GM10248 (cell line): ENCODE measurements around the gene TPM1.

Experiments used
- CTCF ChIA-PET: fragments of 300-600 bp; sonication (Branson Sonifier 250); formaldehyde crosslinking; extraction: SDS; loops from one replicate; lab custom pipeline; 2021; ENCODE audit warnings: antibody characterized with exemption; lab: Yijun Ruan, JAX
- POLR2A ChIA-PET: fragments of 350-650 bp; sonication (Branson Sonifier 250); formaldehyde crosslinking; extraction: SDS; loops from one replicate; lab custom pipeline; 2020; ENCODE audit warnings: antibody characterized with exemption; lab: Yijun Ruan, JAX
- DNase-seq: peaks from one replicate; pipeline ENCODE4 v3.0.0; 2012; ENCODE audit errors: extremely low spot score
- TF ChIP-seq, protein P1 (sequence below): IDR thresholded peaks from 2 replicates; pipeline ENCODE4 v1.5.1; 2012; ENCODE audit warnings: mild to moderate bottlenecking, low read depth; ENCODE audit errors: extremely low read depth, missing control alignments, control extremely low read depth

TPM1 gene

DNA sequence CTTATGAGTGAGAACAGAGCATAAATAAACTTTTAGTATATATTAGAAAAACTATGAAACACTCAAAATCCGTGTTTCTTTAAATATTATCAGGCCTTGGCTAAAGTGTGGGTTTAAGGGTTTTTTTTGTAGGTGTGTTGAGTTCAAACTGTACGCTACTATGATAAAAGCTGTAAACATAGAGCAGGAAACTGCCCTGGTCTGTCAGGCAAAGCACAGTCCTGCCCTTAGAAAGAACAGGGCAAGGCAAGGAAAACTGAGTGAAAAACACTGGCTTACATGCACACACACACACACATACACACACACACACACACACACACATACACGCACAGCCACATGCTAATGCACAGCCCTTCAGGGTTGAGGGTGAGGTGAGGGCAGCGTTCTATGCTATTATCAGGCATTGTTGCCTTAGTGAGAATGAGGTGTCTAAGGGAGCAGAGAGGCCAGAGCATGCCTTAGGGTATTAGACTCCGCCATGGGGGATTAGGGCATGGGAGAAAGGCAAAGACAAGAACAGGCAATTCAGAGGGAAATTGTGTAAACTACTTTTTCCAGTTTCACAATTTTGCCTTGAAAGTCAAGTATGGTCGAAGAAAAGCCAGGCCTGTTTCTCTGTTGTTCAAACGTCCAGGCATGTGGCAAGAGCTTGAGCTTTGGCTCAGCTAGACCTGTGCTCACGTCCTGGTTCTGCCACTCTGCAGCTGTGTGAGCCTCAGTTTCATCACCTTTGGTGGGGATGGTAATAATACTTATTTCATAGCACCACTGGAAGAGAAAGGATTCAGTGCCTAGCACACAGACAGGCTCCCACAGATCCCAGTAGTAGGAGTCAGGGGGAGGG, 36.3 kb upstream of the TPM1 start:
- ChIA-PET CTCF (no interaction called here), POLR2A (no interaction called here)
- DNase-seq: no peak
- TF ChIP-seq, protein P1, sequence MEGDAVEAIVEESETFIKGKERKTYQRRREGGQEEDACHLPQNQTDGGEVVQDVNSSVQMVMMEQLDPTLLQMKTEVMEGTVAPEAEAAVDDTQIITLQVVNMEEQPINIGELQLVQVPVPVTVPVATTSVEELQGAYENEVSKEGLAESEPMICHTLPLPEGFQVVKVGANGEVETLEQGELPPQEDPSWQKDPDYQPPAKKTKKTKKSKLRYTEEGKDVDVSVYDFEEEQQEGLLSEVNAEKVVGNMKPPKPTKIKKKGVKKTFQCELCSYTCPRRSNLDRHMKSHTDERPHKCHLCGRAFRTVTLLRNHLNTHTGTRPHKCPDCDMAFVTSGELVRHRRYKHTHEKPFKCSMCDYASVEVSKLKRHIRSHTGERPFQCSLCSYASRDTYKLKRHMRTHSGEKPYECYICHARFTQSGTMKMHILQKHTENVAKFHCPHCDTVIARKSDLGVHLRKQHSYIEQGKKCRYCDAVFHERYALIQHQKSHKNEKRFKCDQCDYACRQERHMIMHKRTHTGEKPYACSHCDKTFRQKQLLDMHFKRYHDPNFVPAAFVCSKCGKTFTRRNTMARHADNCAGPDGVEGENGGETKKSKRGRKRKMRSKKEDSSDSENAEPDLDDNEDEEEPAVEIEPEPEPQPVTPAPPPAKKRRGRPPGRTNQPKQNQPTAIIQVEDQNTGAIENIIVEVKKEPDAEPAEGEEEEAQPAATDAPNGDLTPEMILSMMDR: no peak

DNA sequence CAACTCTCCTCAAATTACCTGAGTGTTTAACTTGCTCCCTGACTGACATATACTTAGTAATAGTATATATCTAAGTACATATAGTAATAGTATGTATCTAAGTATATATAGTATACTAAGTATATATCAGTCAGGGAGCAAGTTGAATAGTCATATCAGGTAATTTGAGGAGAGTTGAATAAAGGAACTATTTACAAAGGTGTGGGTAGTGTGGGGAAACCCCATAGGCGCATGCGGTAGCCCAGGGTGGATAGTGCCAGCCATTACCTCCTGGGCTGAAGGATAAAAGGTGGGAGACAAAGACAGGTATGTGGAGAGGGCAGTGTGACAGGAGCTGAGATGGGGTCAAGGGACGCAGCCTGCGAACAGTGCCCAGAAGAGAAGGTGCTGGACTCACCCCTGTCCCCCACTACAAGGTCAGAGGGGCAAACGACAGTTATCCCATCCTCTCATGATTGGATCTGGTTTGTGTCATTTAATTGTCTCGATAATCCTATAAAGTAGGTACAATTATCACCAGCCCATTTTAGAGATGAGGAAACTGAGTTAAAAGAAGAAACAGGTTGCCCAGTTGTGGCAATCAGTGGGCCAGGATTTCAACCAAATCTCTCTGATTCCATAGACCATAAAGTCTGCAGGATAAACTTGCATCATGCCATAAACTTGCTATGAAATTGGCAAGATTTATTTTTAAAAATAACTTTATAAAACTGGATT, 34.1 kb upstream of the TPM1 start:
- no peak for DNase-seq
- ChIA-PET POLR2A (no interaction called here), CTCF (interaction anchor here (0.9 kb wide), 1 partner anchor 39 kb away, joined by 3 read pairs; no protein-coding TSS in a partner anchor)
- TF ChIP-seq, protein P1: no peak

DNA sequence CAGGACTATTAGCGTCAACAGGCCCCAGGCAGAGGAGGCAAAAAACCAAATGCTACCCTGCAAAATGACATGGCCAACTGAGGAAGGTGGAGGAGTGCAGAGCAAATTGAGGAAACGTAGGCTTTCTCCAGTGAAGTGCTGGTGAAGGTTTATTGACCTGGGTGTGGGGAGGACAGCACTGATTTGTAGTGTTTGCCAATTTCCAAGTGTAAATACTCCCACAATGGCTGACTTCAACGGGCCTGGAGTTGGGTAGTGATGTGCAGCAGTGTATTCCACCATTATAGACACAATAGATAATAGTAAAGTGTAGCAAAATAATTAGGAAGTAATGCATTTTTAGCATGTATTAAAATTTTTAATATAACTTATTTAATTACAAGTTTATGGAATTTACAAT, 32.2 kb upstream of the TPM1 start:
- CTCF ChIA-PET: no interaction called here
- POLR2A ChIA-PET: no interaction called here
- DNase-seq: no peak
- TF ChIP-seq, protein P1: no peak

DNA sequence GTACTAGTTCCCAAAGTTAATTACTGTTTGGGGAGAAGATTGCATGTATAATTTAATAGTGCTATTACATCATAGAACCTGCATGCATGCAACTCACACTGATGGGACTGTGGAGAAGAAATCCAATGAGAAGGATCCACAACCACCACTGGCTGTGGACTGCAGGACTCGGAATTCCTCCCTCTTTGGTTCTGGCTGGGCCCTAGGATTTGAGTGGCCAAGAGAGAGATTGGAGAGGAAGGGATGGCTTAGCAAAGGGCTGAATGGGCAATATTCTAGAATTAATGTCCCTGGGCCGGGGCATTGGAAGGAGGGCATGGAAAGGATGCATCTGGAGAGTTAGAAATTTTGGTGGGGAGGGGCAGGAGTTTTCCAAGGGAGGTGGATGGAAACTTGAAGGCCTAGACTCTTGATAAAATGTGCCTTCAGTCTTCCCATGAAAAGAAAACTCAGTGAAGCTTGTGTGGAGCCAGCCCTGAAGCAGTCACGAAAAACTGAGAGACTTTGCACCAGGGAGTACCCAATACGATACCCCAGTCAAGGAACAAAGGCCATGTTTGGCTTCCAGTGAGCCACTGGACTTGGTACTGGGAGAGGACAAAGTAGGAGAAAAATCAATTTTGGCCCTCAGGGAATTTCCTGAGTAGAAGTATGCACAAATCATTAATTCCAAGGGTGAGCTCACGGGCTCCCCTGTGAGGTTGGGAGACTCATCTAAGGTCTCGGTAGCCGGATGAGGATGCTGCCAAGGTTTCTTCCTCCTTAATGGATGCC, 31.4 kb upstream of the TPM1 start:
- TF ChIP-seq, protein P1: no peak
- DNase-seq: no peak
- ChIA-PET POLR2A (no interaction called here), CTCF (no interaction called here)

- ChIA-PET POLR2A (no interaction called here), CTCF (no interaction called here)
- no peak for DNase-seq
- TF ChIP-seq, protein P1: no peak
Observed at GRCh38 chr15:63012444-63012843, 30.1 kb upstream of the TPM1 start.
